ENCODE measurements around the gene C17orf107. TPM values are rescaled to one million over a fixed set of nuclear protein-coding genes. Genes with fewer than 3 reads are reported as not detected.
A peak's percentile ranks its signal among the peaks of the same experiment; 100 is the strongest.

C17orf107 gene
- total RNA-seq, 4 donors from 2014 or later: 0.90 to 2.0 (median 1.3) TPM

DNA sequence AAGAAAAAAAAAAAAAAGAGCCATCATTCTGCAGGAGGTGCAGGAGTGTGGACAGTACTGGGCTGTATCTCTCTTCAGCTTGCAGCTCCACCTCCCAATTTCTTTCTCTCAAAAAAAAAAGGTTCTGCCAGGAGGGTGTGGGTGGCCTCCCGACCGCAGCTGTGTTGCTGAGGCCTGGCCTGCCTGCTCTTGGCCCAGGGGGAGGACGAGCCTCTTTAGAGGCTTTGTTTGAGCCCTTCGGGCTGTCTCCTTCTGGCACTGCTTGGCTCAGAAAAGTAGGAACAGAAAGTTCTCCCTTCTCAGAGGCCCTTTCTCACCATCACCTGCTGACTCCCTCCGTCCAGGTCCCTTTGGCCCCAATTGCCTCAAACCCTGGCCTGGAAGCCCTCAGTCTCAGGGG is 22.2 kb upstream of the C17orf107 start:
- H3K9me3 ChIP-seq: no peaks in the 10 kb centered on the region
- H3K36me3 ChIP-seq: peaks cover 0 to 28% (median 0%) of the 10 kb centered on the region in 3 donors
- peaks cover 0 to 42% (median 11%) of the 10 kb centered on the region in 4 donors for H3K4me1 ChIP-seq
- TF ChIP-seq EP300 (IDR thresholded peaks at IDR 0.05) (peak in 1 of 2 donors; percentile 46), POLR2A (IDR thresholded peaks at IDR 0.05) (no peak), CTCF (IDR thresholded peaks at IDR 0.05) (no peak)
- no peaks in the 10 kb centered on the region for H3K27me3 ChIP-seq
- peak overlapping the region in 3 of 4 donors; percentile 4 to 71 (median 15) for H3K27ac ChIP-seq
- WGBS, 2 donors: 20 to 43% methylated on average over 5 of the region's 5 CpGs
- no peak for DNase-seq (ENCODE audit: low spot score in 2 of 2)
- no peak overlapping the region for H3K4me3 ChIP-seq

GRCh38 chr17:4879601-4880000 is 19.7 kb upstream of the C17orf107 start:
- H3K36me3 ChIP-seq: peaks cover 0 to 45% (median 0%) of the 10 kb centered on the region in 3 donors
- H3K9me3 ChIP-seq: no peaks in the 10 kb centered on the region
- no peaks in the 10 kb centered on the region for H3K27me3 ChIP-seq
- TF ChIP-seq EP300 (IDR thresholded peaks at IDR 0.05): no peak
- TF ChIP-seq POLR2A (IDR thresholded peaks at IDR 0.05): no peak
- no peak for TF ChIP-seq CTCF (IDR thresholded peaks at IDR 0.05)
- H3K4me3 ChIP-seq: no peak overlapping the region
- 63 to 84% methylated on average over 4 of the region's 4 CpGs for WGBS, 2 donors
- no peak for DNase-seq (ENCODE audit: low spot score in 2 of 2)
- H3K27ac ChIP-seq: peak overlapping the region in 1 of 4 donors; percentile 50
- H3K4me1 ChIP-seq: peaks cover 0 to 38% (median 11%) of the 10 kb centered on the region in 4 donors

- Histone ChIP-seq H3K4me1 (peaks cover 0 to 38% (median 11%) of the 10 kb centered on the region in 4 donors), H3K36me3 (peaks cover 0 to 57% (median 11%) of the 10 kb centered on the region in 3 donors), H3K9me3 (no peaks in the 10 kb centered on the region), H3K4me3 (no peak overlapping the region), H3K27me3 (no peaks in the 10 kb centered on the region), H3K27ac (peak overlapping the region in 2 of 4 donors; percentile 19 to 73)
- TF ChIP-seq EP300 (IDR thresholded peaks at IDR 0.05) (no peak), CTCF (IDR thresholded peaks at IDR 0.05) (no peak), POLR2A (IDR thresholded peaks at IDR 0.05) (no peak)
- DNase-seq (ENCODE audit: low spot score in 2 of 2): no peak
- WGBS, 2 donors: 74 to 77% methylated on average over 15 of the region's 15 CpGs
These were observed 18.5 kb upstream of the C17orf107 start for GRCh38 chr17:4880857-4881256.

DNA sequence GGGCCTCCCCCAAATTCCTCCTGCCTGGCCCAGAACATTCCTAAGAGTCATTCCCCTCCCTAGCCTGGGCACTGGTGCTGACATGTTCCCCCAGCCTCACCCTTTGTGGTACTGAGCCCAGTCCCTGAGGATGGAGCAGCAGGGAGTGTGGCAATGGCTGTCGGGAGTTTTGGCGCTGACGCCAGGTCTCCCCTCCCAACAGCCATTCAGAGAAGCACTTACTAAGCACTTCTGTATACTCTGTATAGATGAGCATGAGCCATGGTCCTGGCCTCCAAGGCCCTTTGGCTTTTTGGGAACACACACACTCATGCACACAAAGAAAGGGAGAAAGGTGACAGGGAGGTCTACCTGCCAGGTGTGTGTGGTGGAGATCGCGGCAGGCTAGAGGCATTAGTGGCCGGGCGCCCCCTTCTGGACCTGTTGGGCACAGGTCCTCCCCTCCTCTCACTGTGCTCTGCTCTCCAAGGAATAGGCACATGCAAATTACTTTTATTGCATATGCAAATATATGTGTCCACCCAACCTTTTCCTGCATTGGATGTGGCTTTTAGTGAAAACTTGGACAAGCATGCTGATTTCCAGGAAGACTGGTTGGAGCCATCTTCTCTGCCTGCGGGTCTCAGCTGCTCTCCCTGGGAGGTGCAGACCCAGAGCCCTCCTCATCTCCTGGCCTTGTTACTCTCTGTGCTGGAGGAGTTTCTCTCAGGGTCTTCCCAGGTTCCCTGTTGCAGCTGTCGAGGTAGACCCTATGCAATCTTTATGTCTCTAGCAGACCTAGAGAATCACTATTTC is 17.4 kb upstream of the C17orf107 start:
- Histone ChIP-seq H3K4me1 (peaks cover 0 to 28% (median 6%) of the 10 kb centered on the region in 4 donors), H3K36me3 (peaks cover 0 to 68% (median 21%) of the 10 kb centered on the region in 3 donors), H3K9me3 (no peaks in the 10 kb centered on the region), H3K27ac (peak overlapping the region in 2 of 4 donors; percentile 19 to 73), H3K4me3 (no peak overlapping the region), H3K27me3 (no peaks in the 10 kb centered on the region)
- WGBS, 2 donors: 24 to 39% methylated on average over 9 of the region's 9 CpGs
- no peak for DNase-seq (ENCODE audit: low spot score in 2 of 2)
- TF ChIP-seq POLR2A (IDR thresholded peaks at IDR 0.05): no peak
- TF ChIP-seq CTCF (IDR thresholded peaks at IDR 0.05): peak; percentile 68 to 89 (median 75)
- TF ChIP-seq EP300 (IDR thresholded peaks at IDR 0.05): peak in 1 of 2 donors; percentile 25

DNA sequence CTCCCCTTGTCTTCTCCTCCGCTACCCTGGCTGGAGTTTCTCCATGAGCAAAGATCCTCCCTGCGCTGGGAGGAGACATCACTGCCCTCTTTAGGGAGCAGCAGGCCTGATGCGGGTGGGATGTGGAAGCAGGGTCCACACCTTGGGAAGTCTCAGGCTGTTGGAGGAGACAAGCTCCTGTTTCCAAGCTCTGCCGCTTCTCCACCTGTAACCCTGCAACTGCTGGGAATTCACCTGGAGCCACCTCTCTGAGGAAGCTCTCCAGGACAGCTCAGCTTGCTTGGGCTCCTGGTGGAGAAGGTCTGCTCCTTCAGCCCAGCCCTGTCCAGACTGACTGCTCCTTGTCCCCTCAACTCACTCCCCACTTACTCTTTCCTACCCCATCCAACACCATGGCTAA is 14.8 kb upstream of the C17orf107 start:
- Histone ChIP-seq H3K27me3 (no peaks in the 10 kb centered on the region), H3K4me1 (peaks cover 0 to 19% (median 3%) of the 10 kb centered on the region in 4 donors), H3K27ac (no peak overlapping the region), H3K36me3 (peaks cover 4 to 77% (median 29%) of the 10 kb centered on the region in 3 donors), H3K9me3 (no peaks in the 10 kb centered on the region), H3K4me3 (no peak overlapping the region)
- no peak for DNase-seq (ENCODE audit: low spot score in 2 of 2)
- TF ChIP-seq CTCF (IDR thresholded peaks at IDR 0.05) (no peak), POLR2A (IDR thresholded peaks at IDR 0.05) (no peak), EP300 (IDR thresholded peaks at IDR 0.05) (no peak)
- 94% methylated on average over 4 of the region's 4 CpGs for WGBS, 2 donors
